ENCODE data around the gene EPB42. TPM values are rescaled to one million over a fixed set of nuclear protein-coding genes. Genes with fewer than 3 reads are reported as not detected.
"Not testable (repeated sequence)": the region's sequence is repeated elsewhere in the genome, so short reads cannot be mapped to it uniquely, and the experiment has no call there.

The EPB42 gene
- total RNA-seq, 1 donor from 2014 or later, result not detected

GRCh38 chr15:43213466-43213865 is 7.4 kb downstream of the EPB42 start:
- no peak for DNase-seq (ENCODE audit: low read depth)

DNA sequence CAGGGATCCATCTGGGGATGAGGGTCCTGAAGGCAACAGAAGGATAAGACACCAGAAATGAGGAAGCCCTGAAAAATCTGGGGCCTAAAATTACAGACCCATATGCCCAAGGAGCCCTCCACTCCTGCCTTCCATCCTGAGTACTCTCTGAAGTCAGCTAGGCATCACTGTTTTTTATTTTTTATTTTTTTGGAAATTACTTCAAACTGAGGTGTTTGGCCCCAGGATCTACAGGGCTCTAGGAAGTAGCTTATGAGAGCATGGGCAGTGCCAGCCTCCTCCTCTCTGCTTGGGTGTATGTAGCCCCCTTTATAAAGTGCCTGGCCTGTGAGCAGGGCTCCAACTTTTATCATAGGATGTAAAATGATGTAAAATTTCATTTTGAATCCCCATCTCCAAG is 7.9 kb downstream of the EPB42 start:
- no peak for DNase-seq (ENCODE audit: low read depth)

GRCh38 chr15:43212299-43212698 is 8.5 kb downstream of the EPB42 start:
- DNase-seq (ENCODE audit: low read depth), result peak; percentile 17

DNA sequence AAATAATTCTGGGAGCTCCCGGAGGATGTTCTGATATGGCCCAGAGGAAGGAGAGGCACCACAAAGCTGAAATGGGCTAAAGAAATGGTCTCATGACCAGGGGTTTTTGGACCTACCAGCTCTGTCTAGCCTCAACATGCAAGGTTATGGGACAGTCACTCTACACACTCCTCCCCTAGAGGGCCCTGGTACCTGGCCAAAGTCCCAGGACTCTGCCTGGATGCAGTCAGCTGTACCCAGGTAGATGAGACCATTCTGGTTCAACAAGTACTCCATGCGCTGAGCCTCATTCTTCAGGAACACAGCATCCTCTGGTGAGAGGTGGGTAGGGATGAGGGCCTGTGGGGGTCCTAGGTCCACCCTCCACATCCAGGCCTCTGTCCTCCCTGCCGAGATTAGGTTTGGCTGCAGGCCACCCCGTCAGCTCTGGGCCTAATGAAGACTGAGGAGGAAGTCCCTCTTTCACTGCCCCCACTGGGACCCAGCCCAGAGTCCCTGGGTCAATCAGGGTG is 9.5 kb downstream of the EPB42 start:
- DNase-seq (ENCODE audit: low read depth), result no peak

DNA sequence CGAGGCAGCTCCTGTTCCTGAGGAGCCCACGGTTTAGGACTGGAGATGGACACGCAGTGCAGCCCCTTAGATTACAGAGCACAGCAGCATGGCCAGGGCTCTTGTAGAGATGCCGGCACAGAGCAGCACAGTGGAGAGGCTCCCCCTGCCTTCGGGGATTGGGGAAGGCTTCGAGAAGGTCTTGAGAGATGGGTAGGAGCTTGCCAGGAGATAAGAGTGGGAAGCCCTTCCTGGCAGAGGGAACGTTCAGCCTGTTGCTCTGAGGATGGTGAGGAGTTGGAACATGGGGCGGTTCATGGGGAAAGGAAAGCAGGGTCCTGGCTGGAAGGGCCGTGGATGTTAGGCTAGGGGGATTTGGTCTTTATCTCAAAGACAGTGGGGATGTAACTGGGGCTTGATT is 10.0 kb downstream of the EPB42 start:
- no peak for DNase-seq (ENCODE audit: low read depth)

GRCh38 chr15:43210172-43210745 is 10.6 kb downstream of the EPB42 start:
- no peak for DNase-seq (ENCODE audit: low read depth)

DNA sequence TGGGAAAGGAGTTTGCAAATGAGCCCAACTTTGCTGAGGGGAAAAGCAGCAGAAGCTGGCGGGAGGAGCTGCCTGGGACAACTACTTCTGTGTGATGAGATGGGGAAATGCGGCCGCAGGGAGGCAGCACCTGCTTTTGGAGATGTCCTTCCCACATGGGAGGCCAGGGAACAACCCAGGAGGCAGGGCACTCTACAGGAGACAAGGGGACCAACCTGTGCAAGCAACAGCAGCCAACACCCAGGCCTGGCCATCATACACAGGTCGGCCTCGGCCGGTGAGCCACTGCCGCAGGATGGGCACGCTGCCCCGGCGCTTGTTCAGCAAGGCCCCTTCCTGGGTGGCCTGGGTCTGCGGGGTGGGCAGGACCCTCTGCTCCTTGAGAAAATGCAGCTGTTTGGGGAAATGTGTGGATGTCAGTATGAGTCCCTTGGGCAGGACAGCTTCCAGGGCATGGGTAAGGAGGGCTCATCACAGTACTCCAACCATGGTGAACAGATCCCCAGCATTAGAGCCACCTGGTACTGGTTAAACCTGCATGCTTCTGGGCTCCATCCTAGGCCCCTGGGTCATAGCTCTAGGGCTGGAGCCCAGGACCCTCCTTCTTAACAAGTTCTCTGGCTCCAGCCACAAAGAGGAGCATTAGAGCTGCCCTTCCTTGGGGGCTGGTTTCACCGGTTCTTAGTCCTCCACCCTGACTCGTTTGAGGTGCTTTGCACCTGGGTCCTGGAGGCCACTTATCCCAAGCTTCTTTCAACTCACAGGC is 11.6 kb downstream of the EPB42 start:
- DNase-seq (ENCODE audit: low read depth), result no peak

DNA sequence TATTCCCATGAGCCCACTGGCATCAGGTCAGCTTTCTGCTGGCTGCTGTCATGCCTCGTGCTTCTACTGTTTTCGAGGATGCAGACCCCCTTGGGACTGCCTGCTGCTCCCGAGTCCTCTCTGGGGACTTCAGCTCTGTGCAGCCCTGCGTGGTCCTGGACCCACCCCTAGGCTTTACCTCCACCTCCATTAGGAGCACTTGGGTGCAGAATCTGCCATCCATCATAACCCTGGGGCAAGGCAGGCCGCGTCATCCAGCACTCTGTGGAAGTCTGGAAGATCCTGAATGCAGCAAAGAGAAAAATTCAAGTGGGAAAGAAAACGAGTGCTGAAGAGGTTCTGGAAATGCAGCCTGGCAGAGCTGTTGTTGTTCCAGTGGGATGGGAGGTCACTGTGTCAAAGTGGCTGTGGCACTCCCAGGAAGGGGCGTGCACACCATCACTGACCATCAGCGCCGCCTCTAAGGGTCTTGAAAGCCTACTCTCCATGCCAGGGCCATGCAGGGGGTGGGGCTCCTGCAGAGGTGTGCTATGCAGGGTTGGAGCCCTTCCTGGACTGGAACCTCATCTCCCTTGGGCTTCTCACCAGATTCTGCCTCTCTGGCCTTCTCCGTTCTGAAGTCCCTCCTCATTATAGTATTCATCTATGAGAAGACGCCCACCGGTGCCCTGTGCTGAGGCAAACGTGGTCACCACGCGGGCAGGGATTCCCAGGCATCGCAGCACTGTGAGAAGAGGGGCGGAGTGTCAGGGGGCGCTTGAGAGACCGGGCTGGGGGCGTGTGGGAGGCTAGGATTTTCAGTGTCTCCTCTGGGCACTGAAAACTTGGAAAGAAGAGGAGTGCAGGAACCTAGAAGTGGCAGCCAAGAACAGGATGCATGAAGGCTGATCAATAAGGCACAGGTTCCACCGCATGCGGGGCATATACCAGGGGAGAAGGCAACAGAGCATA is 12.5 kb downstream of the EPB42 start:
- DNase-seq (ENCODE audit: low read depth), result no peak

GRCh38 chr15:43207024-43207423 is 13.8 kb downstream of the EPB42 start:
- no peak for DNase-seq (ENCODE audit: low read depth)

GRCh38 chr15:43206054-43206453 is 14.8 kb downstream of the EPB42 start:
- DNase-seq (ENCODE audit: low read depth), result no peak

- DNase-seq (ENCODE audit: low read depth), result peak; percentile 52
Measured at GRCh38 chr15:43204016-43204901, 16.6 kb downstream of the EPB42 start.

- no peak for DNase-seq (ENCODE audit: low read depth)
Measured at GRCh38 chr15:43199945-43200488, 20.8 kb downstream of the EPB42 start.

- no peak for DNase-seq (ENCODE audit: low read depth)
Measured at GRCh38 chr15:43198992-43199391, 21.8 kb downstream of the EPB42 start.

DNA sequence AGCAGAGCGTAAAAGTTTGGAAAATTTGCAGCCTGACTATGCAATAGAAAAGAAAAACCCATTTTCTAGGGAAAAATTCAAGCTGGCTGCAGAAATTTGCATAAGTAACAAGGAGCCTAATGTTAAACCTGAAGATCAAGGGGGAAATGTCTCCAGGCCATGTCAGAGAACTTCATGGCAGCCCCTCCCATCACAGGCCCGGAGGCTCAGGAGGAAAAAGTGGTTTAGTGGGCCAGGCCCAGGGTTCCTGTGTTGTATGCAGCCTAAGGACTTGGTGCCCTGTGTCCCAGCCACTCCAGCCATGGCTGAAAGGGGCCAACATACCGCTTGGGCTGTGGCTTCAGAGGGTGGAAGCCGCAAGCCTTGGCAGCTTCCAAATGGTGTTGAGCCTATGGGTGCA is 22.3 kb downstream of the EPB42 start:
- DNase-seq (ENCODE audit: low read depth), result not testable (repeated sequence)

GRCh38 chr15:43197773-43198172 is 23.0 kb downstream of the EPB42 start:
- not testable (repeated sequence) for DNase-seq (ENCODE audit: low read depth)

DNA sequence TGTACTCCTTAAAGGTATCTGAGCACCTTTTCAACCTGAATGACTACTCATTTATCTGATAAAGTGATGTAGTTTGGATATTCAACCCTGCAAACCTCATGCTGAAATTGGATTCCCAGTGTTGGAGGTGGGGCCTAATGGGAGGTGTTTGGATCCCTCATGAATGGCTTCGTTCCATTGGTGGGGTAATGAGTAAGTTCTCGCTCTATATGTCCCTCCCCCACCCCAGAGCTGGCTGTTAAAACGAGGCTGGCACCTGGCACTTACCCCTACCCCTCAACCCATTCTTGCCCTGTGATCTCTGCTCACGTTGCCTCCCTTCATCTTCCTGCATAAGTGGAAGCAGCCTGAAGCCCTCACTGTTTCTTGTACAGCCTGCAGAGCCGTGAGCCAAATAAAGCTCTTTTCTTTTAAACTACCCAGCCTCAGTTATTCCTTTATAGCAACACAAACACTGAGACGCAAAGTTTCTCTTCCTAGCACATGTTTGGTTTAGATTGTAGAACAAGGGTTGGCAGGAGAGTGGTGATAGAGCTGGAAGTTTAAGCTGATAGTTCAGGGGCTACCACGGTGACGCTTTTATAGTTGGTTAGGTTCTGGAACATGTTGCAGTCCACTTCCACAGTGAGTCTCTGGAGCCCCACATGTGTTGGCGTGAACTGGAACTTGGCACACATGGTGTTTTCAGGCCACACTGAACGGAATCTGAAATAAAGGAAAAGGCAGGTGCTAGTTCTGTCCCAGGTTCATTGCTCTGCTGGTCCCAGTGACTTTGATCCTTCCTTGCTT is 23.9 kb downstream of the EPB42 start:
- DNase-seq (ENCODE audit: low read depth), result no peak

- DNase-seq (ENCODE audit: low read depth), result peak; percentile 35
Measured at GRCh38 chr15:43194795-43195194, 26.0 kb downstream of the EPB42 start.

GRCh38 chr15:43193710-43194109 is 27.1 kb downstream of the EPB42 start:
- DNase-seq (ENCODE audit: low read depth), result no peak

DNA sequence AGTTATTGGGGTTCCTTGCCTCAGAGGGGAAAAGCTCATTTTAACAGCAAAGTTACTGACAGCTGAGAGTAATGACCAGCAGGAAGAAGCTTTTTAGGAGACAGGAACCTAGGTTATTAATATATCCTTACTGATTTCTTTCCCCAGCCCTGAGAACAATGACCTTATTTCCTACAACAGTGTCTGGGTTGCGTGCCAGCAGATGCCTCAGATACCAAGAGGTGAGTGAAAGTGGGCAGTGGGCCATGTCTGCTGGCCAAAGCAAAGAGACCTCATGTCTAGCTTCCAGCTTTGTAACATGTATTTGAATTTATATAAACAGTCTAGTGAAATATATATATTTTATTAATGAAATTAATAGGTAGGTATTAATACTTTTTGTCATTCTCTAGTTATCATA is 30.6 kb downstream of the EPB42 start:
- DNase-seq (ENCODE audit: low read depth), result peak; percentile 13

- DNase-seq (ENCODE audit: low read depth), result no peak
Measured at GRCh38 chr15:43189296-43189695, 31.5 kb downstream of the EPB42 start.
